ENCODE data around the gene PPP2R2D.

The PPP2R2D gene

DNA sequence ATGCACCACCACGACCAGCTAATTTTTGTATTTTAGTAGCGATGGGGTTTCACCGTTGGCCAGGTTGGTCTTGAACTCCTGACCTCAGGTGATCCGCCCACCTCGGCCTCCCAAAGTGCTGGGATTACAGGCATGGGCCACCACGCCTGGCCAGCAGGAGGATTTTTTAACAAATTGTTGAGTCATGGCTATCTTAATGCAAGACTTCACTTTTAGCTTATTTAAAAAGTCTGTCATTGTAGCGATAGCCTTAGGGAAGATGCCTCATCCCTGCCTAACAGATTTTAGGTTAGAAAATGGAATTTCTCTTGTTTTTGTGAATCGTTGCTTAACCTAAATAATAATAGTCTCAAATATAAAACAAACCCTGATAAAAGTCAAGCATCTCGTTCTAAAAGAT lies 35.5 kb downstream of the PPP2R2D start:
- no peaks in the 10 kb centered on the region for H3K4me1 ChIP-seq (ENCODE audit: control insufficient read depth, insufficient read depth, low read length, poor library complexity, severe bottlenecking)
- H3K9me3 ChIP-seq (ENCODE audit: control insufficient read depth, low read length): no peaks in the 10 kb centered on the region
- H3K36me3 ChIP-seq (ENCODE audit: control insufficient read depth, insufficient read depth, low read length): peaks cover 36% of the 10 kb centered on the region
- no peak overlapping the region for H3K27ac ChIP-seq (ENCODE audit: insufficient read depth, low read length, poor library complexity, severe bottlenecking)
- H3K4me3 ChIP-seq (ENCODE audit: insufficient read depth, low read depth, low read length, poor library complexity, severe bottlenecking): no peak overlapping the region
- DNase-seq: no peak
- H3K27me3 ChIP-seq (replicated peaks; ENCODE audit: control insufficient read depth, insufficient read depth, low read length, poor library complexity, severe bottlenecking): no peaks in the 10 kb centered on the region

GRCh38 chr10:131936736-131937135 lies 35.9 kb downstream of the PPP2R2D start:
- peaks cover 40% of the 10 kb centered on the region for H3K36me3 ChIP-seq (ENCODE audit: control insufficient read depth, insufficient read depth, low read length)
- H3K27me3 ChIP-seq (replicated peaks; ENCODE audit: control insufficient read depth, insufficient read depth, low read length, poor library complexity, severe bottlenecking): no peaks in the 10 kb centered on the region
- no peaks in the 10 kb centered on the region for H3K4me1 ChIP-seq (ENCODE audit: control insufficient read depth, insufficient read depth, low read length, poor library complexity, severe bottlenecking)
- no peak overlapping the region for H3K4me3 ChIP-seq (ENCODE audit: insufficient read depth, low read depth, low read length, poor library complexity, severe bottlenecking)
- no peaks in the 10 kb centered on the region for H3K9me3 ChIP-seq (ENCODE audit: control insufficient read depth, low read length)
- no peak for DNase-seq
- no peak overlapping the region for H3K27ac ChIP-seq (ENCODE audit: insufficient read depth, low read length, poor library complexity, severe bottlenecking)

- DNase-seq: no peak
- Histone ChIP-seq H3K9me3 (ENCODE audit: control insufficient read depth, low read length) (no peaks in the 10 kb centered on the region), H3K27me3 (replicated peaks; ENCODE audit: control insufficient read depth, insufficient read depth, low read length, poor library complexity, severe bottlenecking) (no peaks in the 10 kb centered on the region), H3K4me1 (ENCODE audit: control insufficient read depth, insufficient read depth, low read length, poor library complexity, severe bottlenecking) (no peaks in the 10 kb centered on the region), H3K4me3 (ENCODE audit: insufficient read depth, low read depth, low read length, poor library complexity, severe bottlenecking) (no peak overlapping the region), H3K36me3 (ENCODE audit: control insufficient read depth, insufficient read depth, low read length) (peaks cover 41% of the 10 kb centered on the region), H3K27ac (ENCODE audit: insufficient read depth, low read length, poor library complexity, severe bottlenecking) (no peak overlapping the region)
Observed at GRCh38 chr10:131937836-131938235, 37.0 kb downstream of the PPP2R2D start.

GRCh38 chr10:131938681-131939080 lies 37.9 kb downstream of the PPP2R2D start:
- DNase-seq: no peak
- Histone ChIP-seq H3K9me3 (ENCODE audit: control insufficient read depth, low read length) (no peaks in the 10 kb centered on the region), H3K36me3 (ENCODE audit: control insufficient read depth, insufficient read depth, low read length) (peaks cover 45% of the 10 kb centered on the region), H3K4me1 (ENCODE audit: control insufficient read depth, insufficient read depth, low read length, poor library complexity, severe bottlenecking) (no peaks in the 10 kb centered on the region), H3K4me3 (ENCODE audit: insufficient read depth, low read depth, low read length, poor library complexity, severe bottlenecking) (no peak overlapping the region), H3K27ac (ENCODE audit: insufficient read depth, low read length, poor library complexity, severe bottlenecking) (no peak overlapping the region), H3K27me3 (replicated peaks; ENCODE audit: control insufficient read depth, insufficient read depth, low read length, poor library complexity, severe bottlenecking) (no peaks in the 10 kb centered on the region)

DNA sequence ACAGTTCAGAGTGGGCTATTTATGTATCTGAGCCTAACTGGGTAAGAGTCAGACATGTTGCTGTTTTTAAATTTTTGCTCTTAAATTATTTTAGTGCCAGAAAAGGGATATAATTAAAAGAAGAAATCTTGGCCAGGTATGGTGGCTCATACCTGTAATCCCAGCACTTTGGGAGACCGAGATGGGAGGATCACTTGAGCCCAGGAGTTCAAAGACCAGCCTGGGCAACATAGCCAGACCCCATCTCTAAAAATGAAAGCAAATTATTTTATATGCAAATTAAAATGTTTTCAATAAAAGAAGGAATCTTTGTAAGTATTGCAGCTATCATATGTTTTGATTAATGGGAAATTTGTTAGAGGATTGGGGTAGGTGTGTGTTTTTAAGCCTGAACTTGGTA lies 41.6 kb downstream of the PPP2R2D start:
- H3K4me3 ChIP-seq (ENCODE audit: insufficient read depth, low read depth, low read length, poor library complexity, severe bottlenecking): no peak overlapping the region
- peaks cover 51% of the 10 kb centered on the region for H3K36me3 ChIP-seq (ENCODE audit: control insufficient read depth, insufficient read depth, low read length)
- no peak for DNase-seq

GRCh38 chr10:131943021-131943814 lies 42.4 kb downstream of the PPP2R2D start:
- H3K9me3 ChIP-seq (ENCODE audit: control insufficient read depth, low read length): no peaks in the 10 kb centered on the region
- no peak for DNase-seq
- no peak overlapping the region for H3K27ac ChIP-seq (ENCODE audit: insufficient read depth, low read length, poor library complexity, severe bottlenecking)
- H3K4me3 ChIP-seq (ENCODE audit: insufficient read depth, low read depth, low read length, poor library complexity, severe bottlenecking): no peak overlapping the region
- H3K27me3 ChIP-seq (replicated peaks; ENCODE audit: control insufficient read depth, insufficient read depth, low read length, poor library complexity, severe bottlenecking): no peaks in the 10 kb centered on the region
- H3K4me1 ChIP-seq (ENCODE audit: control insufficient read depth, insufficient read depth, low read length, poor library complexity, severe bottlenecking): no peaks in the 10 kb centered on the region
- peaks cover 48% of the 10 kb centered on the region for H3K36me3 ChIP-seq (ENCODE audit: control insufficient read depth, insufficient read depth, low read length)

More for the DNA sequence above, 41.6 kb downstream of the PPP2R2D start:
- no peak overlapping the region for H3K27ac ChIP-seq (ENCODE audit: insufficient read depth, low read length, poor library complexity, severe bottlenecking)
- no peaks in the 10 kb centered on the region for H3K27me3 ChIP-seq (replicated peaks; ENCODE audit: control insufficient read depth, insufficient read depth, low read length, poor library complexity, severe bottlenecking)
- no peaks in the 10 kb centered on the region for H3K4me1 ChIP-seq (ENCODE audit: control insufficient read depth, insufficient read depth, low read length, poor library complexity, severe bottlenecking)
- H3K9me3 ChIP-seq (ENCODE audit: control insufficient read depth, low read length): no peaks in the 10 kb centered on the region

GRCh38 chr10:131944412-131944811 lies 43.6 kb downstream of the PPP2R2D start:
- no peak overlapping the region for H3K27ac ChIP-seq (ENCODE audit: insufficient read depth, low read length, poor library complexity, severe bottlenecking)
- H3K4me1 ChIP-seq (ENCODE audit: control insufficient read depth, insufficient read depth, low read length, poor library complexity, severe bottlenecking): no peaks in the 10 kb centered on the region
- no peak for DNase-seq
- no peaks in the 10 kb centered on the region for H3K27me3 ChIP-seq (replicated peaks; ENCODE audit: control insufficient read depth, insufficient read depth, low read length, poor library complexity, severe bottlenecking)
- no peak overlapping the region for H3K4me3 ChIP-seq (ENCODE audit: insufficient read depth, low read depth, low read length, poor library complexity, severe bottlenecking)
- H3K36me3 ChIP-seq (ENCODE audit: control insufficient read depth, insufficient read depth, low read length): peaks cover 52% of the 10 kb centered on the region
- H3K9me3 ChIP-seq (ENCODE audit: control insufficient read depth, low read length): no peaks in the 10 kb centered on the region

- Histone ChIP-seq H3K36me3 (ENCODE audit: control insufficient read depth, insufficient read depth, low read length) (peaks cover 53% of the 10 kb centered on the region), H3K27ac (ENCODE audit: insufficient read depth, low read length, poor library complexity, severe bottlenecking) (no peak overlapping the region)
Observed at GRCh38 chr10:131944976-131945695, 44.3 kb downstream of the PPP2R2D start.

GRCh38 chr10:131946321-131946751 lies 45.5 kb downstream of the PPP2R2D start:
- Histone ChIP-seq H3K27ac (ENCODE audit: insufficient read depth, low read length, poor library complexity, severe bottlenecking) (no peak overlapping the region), H3K9me3 (ENCODE audit: control insufficient read depth, low read length) (no peaks in the 10 kb centered on the region), H3K4me1 (ENCODE audit: control insufficient read depth, insufficient read depth, low read length, poor library complexity, severe bottlenecking) (no peaks in the 10 kb centered on the region), H3K36me3 (ENCODE audit: control insufficient read depth, insufficient read depth, low read length) (peaks cover 48% of the 10 kb centered on the region), H3K4me3 (ENCODE audit: insufficient read depth, low read depth, low read length, poor library complexity, severe bottlenecking) (no peak overlapping the region), H3K27me3 (replicated peaks; ENCODE audit: control insufficient read depth, insufficient read depth, low read length, poor library complexity, severe bottlenecking) (no peaks in the 10 kb centered on the region)
- DNase-seq: no peak

More at GRCh38 chr10:131944976-131945695, 44.3 kb downstream of the PPP2R2D start:
- no peak for DNase-seq
- Histone ChIP-seq H3K4me3 (ENCODE audit: insufficient read depth, low read depth, low read length, poor library complexity, severe bottlenecking) (no peak overlapping the region), H3K4me1 (ENCODE audit: control insufficient read depth, insufficient read depth, low read length, poor library complexity, severe bottlenecking) (no peaks in the 10 kb centered on the region), H3K27me3 (replicated peaks; ENCODE audit: control insufficient read depth, insufficient read depth, low read length, poor library complexity, severe bottlenecking) (no peaks in the 10 kb centered on the region), H3K9me3 (ENCODE audit: control insufficient read depth, low read length) (no peaks in the 10 kb centered on the region)

- H3K4me3 ChIP-seq (ENCODE audit: insufficient read depth, low read depth, low read length, poor library complexity, severe bottlenecking): no peak overlapping the region
- no peaks in the 10 kb centered on the region for H3K27me3 ChIP-seq (replicated peaks; ENCODE audit: control insufficient read depth, insufficient read depth, low read length, poor library complexity, severe bottlenecking)
- DNase-seq: no peak
- no peaks in the 10 kb centered on the region for H3K4me1 ChIP-seq (ENCODE audit: control insufficient read depth, insufficient read depth, low read length, poor library complexity, severe bottlenecking)
- H3K27ac ChIP-seq (ENCODE audit: insufficient read depth, low read length, poor library complexity, severe bottlenecking): no peak overlapping the region
- no peaks in the 10 kb centered on the region for H3K9me3 ChIP-seq (ENCODE audit: control insufficient read depth, low read length)
- peaks cover 44% of the 10 kb centered on the region for H3K36me3 ChIP-seq (ENCODE audit: control insufficient read depth, insufficient read depth, low read length)
Observed at GRCh38 chr10:131946880-131947279, 46.1 kb downstream of the PPP2R2D start.

Measured in effector memory CD4-positive, alpha-beta T cell (primary cell).